OCI-M2 (cell line): ENCODE results near the gene SV2C.
"Not testable (repeated sequence)": the region's sequence is repeated elsewhere in the genome, so short reads cannot be mapped to it uniquely, and the experiment has no call there.

Experiments
- DNase-seq: peaks from one replicate; lab custom pipeline; 2025; ENCODE audit not compliant: unreplicated experiment; lab: John Stamatoyannopoulos, UW

The SV2C gene

DNA sequence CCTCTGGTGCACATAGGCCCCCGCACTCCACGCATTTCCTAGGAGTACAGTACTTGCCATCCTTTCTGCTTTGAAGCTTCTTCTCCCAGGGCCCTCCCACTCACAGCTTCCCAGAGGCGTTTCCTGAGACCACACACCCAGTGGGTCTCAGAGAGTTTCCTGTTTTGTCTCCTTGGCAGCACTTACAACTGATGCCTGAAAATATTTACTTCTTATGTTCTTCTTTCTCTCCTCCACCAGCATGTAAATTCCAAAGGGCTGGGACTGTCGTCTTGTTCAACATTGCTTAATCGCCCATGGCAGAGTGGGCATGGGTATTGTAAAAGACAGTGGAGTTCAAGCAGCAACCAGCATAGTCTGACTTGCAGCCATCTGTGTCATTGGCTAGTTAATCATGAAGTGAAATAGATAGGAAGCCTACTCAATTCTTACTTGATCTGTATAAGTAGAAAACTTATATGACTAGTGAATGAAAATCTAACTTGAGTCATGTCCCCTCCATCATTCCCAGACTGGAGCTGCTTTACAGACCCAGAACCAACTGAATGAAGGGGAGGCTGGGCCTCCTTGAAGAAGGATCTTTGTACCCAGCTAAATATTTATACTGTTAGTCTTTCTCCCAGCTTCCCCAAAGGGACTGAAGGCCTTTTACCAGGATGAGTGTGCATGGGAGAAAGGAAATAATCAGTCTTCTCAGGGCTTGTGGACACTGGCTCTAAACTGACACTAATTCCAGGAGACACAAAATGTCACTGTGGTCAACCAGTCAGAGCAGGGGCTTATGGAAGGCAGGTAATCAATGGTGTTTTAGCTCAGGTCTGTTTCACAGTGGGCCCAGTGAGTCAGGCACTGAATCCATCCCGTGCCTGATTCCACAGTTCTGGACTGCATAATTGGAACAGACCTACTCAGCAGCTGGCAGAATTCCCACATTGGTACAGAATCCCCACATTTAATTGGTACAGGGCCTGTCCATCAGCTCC lies 116.4 kb downstream of the SV2C start:
- no peak for DNase-seq

DNA sequence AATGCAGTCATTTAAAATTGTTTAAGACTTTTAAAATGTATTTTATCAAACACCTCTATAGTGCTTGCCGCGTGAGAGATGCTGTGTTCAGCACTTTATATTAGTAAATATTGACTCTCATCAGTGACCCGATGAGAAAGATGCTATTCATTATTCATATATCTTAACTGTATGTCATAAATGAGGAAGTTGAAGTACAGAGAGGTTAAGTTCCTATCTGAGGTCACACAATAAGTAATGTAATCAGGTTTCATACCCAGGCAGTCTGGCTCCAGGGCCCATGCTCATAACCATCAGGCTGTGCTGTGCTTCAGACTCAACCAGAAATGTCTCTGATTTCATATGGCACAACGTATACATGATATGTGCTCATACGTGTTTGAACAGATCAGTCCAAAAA lies 119.0 kb downstream of the SV2C start:
- DNase-seq, result no peak

DNA sequence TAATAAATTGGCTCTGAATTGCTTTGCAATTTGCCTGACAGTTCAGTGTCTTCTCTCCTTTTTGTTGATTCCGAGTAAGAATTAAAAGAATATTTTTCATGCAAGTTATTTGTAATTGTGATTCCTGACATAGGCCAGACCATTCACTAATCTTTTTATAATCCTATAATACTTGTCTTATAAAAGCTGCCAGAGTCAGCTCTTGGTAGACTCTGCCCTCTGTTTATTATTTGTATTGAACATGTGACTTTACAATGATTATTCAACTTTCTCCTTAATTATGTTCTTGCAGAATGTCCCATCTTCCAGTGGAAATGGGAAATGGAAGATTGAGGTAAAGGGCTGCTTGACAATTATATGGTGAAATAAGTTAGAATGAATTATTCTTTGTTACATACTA lies 121.0 kb downstream of the SV2C start:
- DNase-seq, result no peak

DNA sequence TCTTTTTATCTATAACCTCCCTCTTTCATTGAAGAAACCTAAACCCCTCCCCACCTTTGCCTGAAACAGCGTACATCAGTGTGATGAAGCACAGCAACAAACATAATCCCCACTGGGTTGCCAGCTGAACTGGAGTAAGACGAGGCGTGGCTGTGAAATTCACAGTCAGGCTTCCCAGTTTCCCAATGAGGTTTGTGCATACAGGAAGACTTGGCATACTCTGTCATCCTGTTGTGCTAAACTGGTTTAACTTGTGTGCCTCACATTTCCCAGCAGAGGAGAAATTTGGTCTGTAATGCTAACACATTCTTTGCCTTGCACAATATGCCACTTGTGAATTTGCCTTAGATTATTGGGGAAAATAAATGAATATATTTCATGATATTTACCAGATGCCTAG lies 121.5 kb downstream of the SV2C start:
- DNase-seq, result no peak

DNA sequence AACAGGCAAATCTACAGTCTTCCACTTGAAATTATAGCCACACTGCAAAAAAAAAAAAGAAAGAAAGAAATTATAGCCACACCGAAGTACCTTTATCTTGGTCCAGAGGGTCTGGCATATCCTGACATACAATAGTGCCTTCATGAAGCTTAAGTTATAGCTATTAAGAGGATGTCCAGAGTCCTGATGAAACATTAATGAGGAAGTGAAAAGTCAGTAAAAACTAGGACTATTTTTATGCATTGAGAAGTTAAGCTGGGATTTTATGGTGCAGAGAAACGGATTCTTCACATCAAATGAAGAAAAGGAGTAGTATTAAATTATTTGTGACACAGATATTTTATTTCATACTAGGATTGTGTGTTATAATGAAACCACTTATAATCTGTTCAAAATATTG lies 123.9 kb downstream of the SV2C start:
- DNase-seq, result no peak

DNA sequence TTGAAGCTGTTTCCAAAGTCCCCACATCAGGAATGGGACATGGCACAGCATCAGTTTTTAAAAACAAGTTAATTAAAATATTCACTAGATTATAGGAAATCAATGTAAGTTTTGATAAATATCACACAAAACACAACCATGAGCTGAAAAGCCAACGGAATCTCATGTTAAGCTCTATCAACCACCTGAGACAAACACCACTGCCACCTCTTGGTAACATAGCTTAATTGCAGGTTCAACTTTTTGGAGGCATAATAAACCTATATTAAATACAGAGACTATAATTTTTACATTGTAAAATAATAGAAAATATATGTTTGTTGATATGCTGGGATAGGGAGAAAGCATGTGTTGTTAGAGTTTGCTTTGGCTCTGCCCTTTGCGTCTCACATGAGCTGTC lies 126.1 kb downstream of the SV2C start:
- no peak for DNase-seq

DNA sequence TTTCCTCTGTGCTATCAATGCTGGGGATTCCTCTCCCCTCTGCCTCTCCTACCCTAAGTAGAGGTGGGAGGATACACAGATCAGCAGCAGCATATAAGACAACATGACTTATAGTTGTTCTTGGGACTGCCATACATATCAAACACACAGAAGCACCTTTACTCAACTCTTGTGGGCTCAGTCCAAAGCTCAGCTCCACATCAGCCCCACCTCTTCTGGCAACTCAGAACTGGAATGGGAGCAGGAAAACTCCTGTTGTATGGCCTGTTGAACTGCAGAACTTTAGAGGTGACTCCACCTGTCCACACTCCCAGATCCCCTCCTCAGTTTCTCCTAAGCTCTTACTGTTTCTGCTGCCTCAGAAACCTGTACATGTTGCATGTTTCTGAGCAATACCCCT lies 127.8 kb downstream of the SV2C start:
- DNase-seq, result no peak

DNA sequence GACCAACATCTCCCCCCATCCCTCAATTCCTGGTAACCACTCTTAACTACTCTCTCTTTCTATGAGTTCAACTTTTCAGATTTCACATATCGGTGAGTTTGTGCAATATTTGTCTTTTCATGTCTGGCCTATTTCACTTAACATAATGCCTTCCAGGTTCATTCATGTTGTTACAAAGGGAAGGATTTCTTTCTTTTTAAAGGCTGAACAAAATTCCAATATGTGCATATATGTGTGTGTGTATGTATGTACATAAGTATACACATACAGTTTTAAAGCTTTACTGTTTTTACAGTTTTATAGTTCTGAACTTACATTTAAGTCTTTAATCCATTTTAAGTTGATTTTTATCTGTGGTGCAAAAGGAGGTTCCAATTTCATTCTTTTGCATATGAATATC lies 130.7 kb downstream of the SV2C start:
- no peak for DNase-seq

DNA sequence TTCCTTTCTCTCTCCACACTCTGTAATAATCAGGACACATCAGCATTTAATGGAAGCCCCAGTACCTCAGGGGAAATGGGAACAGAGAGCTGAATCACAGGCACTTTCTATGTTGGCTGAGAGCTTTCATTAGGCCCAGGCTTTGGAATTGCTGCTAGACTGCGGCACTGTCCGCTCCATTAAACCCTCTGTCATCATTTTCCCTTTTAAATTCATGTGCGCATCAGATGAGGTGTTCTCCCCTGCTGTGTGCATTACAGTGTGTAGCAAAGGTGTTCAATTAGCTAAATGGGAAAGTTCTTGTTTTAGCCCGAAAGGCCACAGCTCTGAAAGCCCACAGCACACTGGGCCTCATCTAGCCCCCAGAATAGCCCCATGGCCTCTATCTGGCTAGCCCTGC lies 133.6 kb downstream of the SV2C start:
- DNase-seq, result no peak

DNA sequence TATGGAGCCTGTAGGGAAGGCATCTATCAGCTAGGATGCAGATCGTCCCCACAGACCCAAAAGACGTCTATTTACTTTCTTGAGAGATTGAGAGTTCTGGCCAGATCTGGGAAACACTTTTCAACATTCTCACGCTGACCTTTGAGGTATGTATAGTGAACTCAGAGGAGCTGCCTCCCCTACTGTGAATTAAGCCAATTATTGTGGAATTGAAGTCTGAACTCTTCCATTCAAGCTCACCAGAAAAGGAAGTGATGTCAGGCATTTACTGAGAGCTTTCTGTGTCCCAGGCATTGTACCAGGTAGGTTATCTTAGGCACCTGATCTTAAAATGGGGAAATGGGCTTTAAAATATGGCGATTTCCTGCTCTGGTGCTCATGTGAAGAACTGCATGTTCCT lies 136.5 kb downstream of the SV2C start:
- no peak for DNase-seq

DNA sequence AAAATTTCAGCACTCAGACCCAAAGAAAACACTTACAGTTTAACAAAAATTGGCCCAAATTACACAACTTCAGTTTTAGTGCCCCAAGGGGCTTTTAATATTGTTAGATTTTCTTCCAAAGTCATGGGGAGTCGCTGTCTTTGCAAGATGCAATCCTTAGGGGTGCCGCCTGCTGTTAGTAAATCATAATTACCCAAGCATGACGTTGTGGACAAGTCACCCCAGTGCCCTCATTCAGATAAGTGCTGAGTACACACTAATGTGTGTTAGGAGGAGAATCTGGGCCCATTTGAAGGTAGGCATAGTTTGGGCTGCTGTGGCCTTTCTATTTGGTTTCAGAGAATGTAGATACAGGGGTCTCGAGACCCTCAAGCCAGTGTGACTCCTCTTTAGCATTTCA lies 138.1 kb downstream of the SV2C start:
- no peak for DNase-seq

DNA sequence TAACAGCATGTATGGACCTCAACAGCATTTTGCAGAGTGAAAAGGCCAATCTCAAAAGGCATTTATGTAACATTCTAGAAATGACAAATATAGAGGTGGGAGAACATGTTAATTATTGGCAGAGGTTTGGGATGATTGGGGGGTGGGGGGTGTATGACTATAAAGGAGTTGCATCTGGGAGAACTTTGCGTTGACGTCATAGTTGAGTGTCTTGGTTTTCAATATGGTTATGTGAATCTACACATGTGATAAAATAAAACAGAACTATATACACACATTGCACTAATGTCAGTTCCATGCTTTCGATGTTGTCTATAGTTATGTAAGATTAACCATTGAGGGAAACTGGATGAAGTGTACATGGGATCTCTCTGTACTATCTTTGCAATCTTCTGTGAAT lies 139.1 kb downstream of the SV2C start:
- no peak for DNase-seq

DNA sequence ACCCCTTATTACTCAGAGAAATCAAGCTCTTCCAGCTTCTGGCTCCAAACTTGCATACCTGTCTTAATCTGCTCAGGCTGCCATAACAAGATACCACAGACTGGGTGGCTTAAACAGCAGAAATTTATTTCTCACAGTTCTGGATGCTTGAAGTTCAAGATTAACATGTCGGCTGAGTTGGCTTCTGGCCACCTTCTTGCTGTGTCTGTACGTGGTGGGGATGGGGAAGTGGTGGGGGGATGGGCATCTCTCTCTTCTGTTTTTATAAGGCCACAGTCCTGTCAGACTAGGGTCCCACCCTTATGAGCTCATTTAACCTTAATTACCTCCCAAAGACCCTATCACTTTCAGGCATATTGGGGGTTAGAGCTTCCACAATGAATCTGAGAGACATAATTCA lies 140.5 kb downstream of the SV2C start:
- no peak for DNase-seq

DNA sequence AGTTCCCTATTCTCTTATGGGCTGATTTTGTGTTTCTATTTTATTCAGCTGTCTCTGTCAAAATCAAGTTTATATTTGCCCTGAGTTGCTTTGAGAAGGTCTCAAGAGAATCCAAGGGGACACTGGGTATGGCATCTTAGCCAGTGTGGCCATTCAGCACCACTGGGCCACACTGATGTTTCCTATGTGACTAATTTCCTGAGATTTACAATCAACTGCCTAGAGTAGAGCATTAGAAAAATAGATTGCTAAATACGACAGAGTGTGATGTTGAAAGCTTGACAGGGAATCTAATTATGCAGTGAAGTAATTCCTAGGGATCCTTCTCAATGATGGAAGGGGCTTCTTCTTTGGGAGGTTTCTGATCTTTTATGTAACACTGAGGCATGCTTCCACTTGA lies 141.7 kb downstream of the SV2C start:
- DNase-seq, result no peak

DNA sequence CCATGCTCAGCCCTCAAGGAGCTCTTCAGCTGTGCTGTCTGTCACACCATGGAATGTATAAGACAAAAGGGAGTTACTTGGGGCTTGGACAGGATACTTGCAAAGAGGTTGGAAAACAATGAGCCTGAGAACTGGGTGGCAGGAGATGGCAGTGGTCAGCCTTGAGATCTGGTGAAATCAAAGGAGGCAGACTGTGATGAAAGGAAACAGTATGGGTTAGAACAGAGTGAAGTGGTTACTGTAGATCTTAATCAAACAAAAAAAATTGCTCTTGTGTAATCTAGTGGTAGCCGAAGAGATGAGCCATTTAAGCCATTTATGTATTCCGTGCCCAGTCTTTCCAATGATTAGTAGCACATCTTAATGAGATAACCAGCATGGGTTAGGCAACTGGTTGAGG lies 142.2 kb downstream of the SV2C start:
- no peak for DNase-seq

DNA sequence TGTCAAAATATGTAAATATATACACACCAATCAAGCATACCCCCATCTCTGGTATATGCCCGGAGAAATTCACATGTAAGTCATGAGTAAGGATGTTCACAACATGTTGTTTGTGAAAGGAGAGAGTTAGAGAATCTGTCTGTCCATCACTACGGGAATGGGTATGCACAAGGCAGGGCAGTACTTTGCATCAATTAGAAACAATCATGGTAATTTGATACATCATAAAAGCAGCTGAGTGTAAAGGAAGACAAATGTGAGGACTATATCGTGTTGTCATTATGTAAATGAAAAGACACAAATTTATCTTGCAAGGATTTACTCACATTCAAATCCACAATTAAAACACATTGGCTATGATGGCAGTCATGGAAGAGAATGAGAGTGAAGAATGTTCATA lies 146.7 kb downstream of the SV2C start:
- DNase-seq, result no peak

DNA sequence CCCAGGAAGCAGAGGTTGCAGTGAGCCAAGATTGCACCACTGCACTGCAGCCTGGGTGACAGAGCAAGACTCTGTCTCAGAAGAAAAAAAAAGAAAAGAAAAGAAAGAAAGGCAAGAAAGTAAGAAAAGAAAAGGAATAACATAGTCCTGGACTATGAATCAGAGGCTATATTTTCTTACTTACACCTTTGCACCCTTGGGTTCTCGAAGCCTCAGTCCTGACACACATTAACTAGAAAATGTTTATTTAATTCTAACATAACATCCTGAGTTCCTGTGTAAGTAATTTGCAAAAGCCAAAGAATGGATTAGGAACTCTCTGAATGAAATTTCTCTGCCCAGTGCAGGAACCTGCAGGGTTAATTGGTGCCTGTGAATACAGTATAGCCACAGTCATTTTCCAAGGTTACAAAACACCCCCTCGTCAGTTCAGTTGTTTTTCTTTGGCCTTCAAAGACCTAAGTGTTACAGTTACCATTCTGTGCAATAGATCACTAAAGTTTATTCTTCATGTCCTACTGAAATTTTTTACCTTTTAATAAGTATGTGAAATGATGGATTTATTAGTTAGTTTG lies 147.6 kb downstream of the SV2C start:
- DNase-seq, result no peak

DNA sequence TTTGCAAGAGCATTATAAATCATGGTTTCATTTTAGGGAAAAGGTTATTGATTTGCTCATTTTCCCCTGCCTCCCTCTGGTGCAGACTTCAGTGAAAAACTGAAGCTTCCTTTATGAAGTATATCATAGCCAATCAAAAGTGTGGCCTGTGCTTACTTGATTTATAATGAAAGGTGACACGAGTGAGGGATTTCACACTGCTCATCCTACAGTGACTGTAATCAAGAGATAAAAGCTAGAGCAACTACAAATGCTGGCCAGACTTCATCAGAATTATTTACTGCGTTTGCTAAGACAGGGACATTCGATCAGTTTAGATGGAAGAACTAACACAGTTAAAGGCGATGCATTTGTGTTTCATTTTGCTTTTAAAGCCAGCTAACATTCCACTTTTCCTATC lies 151.5 kb downstream of the SV2C start:
- no peak for DNase-seq

DNA sequence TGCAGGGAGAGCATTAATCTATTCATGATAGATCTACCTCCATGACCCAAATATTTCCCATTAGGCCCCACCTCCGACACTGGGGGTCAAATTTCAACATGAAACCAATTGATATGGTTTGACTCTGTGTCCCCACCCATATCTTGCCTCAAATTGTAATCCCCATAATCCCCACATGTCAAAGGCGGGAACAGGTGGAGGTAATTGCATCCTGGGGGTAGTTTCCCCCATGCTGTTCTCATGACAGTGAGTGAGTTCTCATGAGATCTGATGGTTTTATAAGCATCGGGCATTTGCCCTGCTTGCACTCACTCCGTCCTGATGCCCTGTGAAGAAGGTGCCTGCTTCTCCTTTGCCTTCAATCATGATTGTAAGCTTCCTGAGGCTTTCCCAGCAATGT lies 153.5 kb downstream of the SV2C start:
- no peak for DNase-seq

DNA sequence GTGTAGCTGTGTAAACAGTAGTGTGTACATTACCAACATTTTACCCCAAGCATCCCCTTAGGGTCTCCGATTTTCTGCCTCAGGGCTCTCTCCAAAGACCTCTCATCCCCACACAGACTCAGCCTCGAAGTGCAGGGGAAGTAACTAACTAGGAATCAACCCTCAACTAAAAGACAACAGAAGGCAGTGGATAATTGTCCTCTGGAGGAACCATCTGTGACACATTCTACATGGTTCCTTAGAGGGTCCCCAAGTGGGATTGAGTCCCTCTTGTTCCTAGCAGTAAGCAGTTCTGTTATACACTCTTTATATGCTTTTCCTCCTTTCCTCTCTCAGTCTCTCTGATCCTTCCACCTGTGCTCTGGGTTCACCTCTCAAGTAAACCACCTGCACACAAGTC lies 157.2 kb downstream of the SV2C start:
- DNase-seq, result no peak

DNA sequence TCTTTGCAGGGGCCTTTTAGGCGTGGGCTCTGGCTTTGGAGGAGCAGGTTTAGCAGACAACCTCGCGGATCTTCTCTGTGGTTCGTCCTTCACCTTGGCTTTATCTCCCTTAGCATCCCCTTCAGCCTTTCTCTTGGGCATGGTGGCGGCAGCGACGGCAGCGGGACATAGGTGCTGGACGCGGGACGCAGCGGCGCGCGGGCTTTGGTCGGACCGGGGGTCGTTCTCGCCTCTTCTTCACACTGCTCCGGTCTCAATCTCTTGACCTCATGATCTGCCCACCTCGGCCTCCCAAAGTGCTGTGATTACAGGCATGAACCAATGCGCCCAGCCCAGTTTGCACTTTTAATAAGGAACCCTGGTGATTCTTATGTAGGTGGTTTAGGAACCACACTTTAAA lies 159.0 kb downstream of the SV2C start:
- DNase-seq, result not testable (repeated sequence)

DNA sequence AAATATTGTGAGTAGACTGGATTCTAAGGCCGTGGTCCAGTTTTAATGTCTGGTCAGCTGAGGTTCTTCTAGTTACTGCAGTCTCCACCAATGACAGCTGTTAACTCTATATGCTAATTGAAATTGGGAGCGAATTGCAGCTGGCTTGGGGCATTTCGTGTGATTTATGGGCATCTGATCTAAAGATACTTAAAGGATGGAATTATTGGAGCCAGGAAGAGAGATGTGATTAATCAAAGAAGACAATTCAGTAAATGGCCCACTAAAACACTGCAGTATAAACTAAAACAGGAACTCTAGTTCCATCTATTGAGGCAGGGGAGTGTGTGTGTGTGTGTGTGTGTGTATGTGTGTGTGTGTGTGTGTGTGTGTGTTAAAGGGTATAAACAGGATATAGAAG lies 162.4 kb downstream of the SV2C start:
- no peak for DNase-seq

DNA sequence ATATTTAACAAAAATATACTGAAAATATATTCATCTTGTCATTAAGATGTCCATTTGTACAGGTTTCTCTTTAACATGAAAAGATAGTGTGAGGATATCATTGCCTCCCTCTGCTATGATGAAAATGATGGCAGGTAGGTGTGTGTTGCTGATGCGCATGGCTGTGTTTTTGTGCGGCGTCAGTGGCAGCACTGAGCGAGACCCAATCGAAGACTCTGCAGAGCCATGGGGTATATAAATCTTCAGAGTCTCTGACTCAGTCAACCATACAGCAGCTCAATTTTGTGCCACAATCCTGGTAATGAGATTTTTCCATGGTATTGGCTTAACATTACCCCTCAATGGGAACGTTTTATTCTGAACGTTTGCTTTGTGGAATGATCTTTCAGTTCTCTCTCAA lies 166.4 kb downstream of the SV2C start:
- DNase-seq, result no peak
